HEK293T (cell line): ENCODE results near the gene MOK.

Experiments used
- FOXA1 ChIP-seq: fragments of 450-650 bp; IDR thresholded peaks from 2 replicates; pipeline ENCODE4 v1.6.1; 2016; ENCODE audit warnings: mild to moderate bottlenecking
- FOXK2 ChIP-seq: fragments of 450-650 bp; IDR thresholded peaks from 2 replicates; pipeline ENCODE4 v1.6.1; 2016; ENCODE audit warnings: mild to moderate bottlenecking
- TARDBP ChIP-seq: fragments of 450-650 bp; IDR thresholded peaks from 2 replicates; pipeline ENCODE4 v1.6.1; 2016
- ZNF384 ChIP-seq: fragments of 450-650 bp; IDR thresholded peaks from 2 replicates; pipeline ENCODE4 v1.6.1; 2016

- TF ChIP-seq ZNF384 (no peak), FOXK2 (no peak), TARDBP (no peak), FOXA1 (no peak)
These were observed 55.9 kb downstream of the MOK start for GRCh38 chr14:102249041-102249440.
